Measurements from ENCODE around the gene TRIM17.

TRIM17 gene

GRCh38 chr1:228376651-228377631 lies 39.7 kb downstream of the TRIM17 start:
- no peak for DNase-seq

- DNase-seq = no peak
These were observed 40.4 kb downstream of the TRIM17 start for GRCh38 chr1:228376262-228376628.

- DNase-seq = no peak
These were observed 40.9 kb downstream of the TRIM17 start for GRCh38 chr1:228375578-228376261.

GRCh38 chr1:228374711-228375577 lies 41.7 kb downstream of the TRIM17 start:
- DNase-seq = no peak

GRCh38 chr1:228373681-228374571 lies 42.7 kb downstream of the TRIM17 start:
- DNase-seq = no peak

- no peak for DNase-seq
These were observed 43.5 kb downstream of the TRIM17 start for GRCh38 chr1:228373004-228373680.

- DNase-seq = no peak
These were observed 44.3 kb downstream of the TRIM17 start for GRCh38 chr1:228372183-228373003.

- DNase-seq = no peak
These were observed 44.9 kb downstream of the TRIM17 start for GRCh38 chr1:228371741-228372182.

GRCh38 chr1:228370941-228371740 lies 45.5 kb downstream of the TRIM17 start:
- no peak for DNase-seq

GRCh38 chr1:228370439-228370940 lies 46.2 kb downstream of the TRIM17 start:
- no peak for DNase-seq

- no peak for DNase-seq
These were observed 46.8 kb downstream of the TRIM17 start for GRCh38 chr1:228369608-228370438.

GRCh38 chr1:228368801-228369607 lies 47.7 kb downstream of the TRIM17 start:
- no peak for DNase-seq

GRCh38 chr1:228367798-228368791 lies 48.6 kb downstream of the TRIM17 start:
- DNase-seq = no peak

- DNase-seq = no peak
These were observed 49.6 kb downstream of the TRIM17 start for GRCh38 chr1:228366866-228367741.
